ENCODE results near the gene TM4SF4. TPM values are rescaled to one million over a fixed set of nuclear protein-coding genes. Genes with fewer than 3 reads are reported as not detected.
A peak's percentile ranks its signal among the peaks of the same experiment; 100 is the strongest.

TM4SF4 gene
- total and polyA plus RNA-seq, 11 donors = not detected

DNA sequence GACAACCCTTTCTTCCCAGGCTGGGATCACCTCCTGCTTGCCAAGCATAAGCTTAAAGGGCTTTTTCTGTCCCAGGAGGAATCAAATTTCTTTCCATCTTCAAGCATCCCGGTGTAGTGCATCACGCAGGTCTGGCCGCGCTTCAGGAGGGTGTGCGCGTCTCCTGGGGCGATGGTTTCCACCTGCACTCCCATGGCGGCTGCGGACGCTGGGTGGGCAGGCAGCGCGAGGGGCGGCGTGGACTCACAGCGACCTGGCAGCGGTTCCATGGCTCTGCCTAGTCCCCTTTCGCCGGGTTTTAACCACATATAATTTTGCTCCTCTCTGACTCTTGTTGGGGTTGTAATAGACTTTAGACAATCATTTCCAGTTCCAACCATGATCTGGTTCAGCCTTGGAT, 10.6 kb upstream of the TM4SF4 start:
- 97 to 98% (median 98%) methylated on average over 18 of the region's 18 CpGs for WGBS, 4 donors
- Histone ChIP-seq H3K4me1 (peaks cover 0 to 34% (median 0%) of the 10 kb centered on the region in 12 donors), H3K27me3 (no peaks in the 10 kb centered on the region), H3K4me3 (no peak overlapping the region), H3K27ac (no peak overlapping the region), H3K36me3 (no peaks in the 10 kb centered on the region), H3K9me3 (no peaks in the 10 kb centered on the region)
- DNase-seq (no peak), ATAC-seq (no peak)
- intact Hi-C loops (cut with DNase I) = no loop called here
- TF ChIP-seq CTCF (IDR thresholded peaks at IDR 0.05) (no peak), POLR2A (IDR thresholded peaks at IDR 0.05) (no peak)

DNA sequence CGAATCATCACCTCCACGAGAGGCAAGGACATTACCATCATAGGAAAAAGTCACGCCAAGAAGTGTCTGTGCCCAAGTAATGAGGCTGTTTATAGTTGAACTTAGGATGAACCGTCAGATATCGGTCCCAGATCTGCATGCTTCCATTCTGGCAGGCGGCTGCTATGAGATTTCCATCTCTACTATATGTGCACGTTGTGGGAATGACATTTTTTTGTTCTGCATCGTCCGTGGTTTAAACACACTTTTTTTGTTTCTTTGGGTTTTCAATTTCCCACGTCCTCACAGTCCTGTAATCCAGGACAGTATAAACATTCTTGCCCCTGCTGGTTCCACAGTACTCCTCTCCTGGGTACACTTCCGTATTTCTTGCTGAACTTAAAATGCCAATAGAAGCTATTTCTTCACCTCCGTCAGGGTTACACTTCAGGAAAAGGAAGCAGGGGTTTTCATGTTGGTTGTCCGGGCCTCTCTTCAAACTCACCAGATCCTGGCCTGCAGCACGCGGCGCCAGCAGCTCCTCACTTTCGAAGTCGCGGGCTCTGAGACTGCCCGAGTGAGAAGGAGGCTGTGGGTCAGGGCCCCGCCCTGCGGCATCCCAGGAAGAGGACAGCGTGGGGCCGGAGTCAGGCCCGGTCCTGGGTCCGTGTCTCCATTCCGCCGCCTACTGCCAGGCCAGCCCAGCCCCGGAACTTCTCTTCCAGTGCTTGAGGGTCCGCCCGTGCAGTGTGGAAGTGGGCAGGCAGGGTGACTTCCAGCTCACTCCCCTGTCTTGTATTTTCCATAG, 9.8 kb upstream of the TM4SF4 start:
- intact Hi-C loops (cut with DNase I) = no loop called here
- H3K27me3 ChIP-seq = no peaks in the 10 kb centered on the region
- TF ChIP-seq CTCF (IDR thresholded peaks at IDR 0.05) = no peak
- TF ChIP-seq POLR2A (IDR thresholded peaks at IDR 0.05) = no peak
- DNase-seq (peak in 1 of 5 donors; percentile 54), ATAC-seq (no peak)
- no peaks in the 10 kb centered on the region for H3K9me3 ChIP-seq
- H3K36me3 ChIP-seq = no peaks in the 10 kb centered on the region
- peaks cover 0 to 34% (median 0%) of the 10 kb centered on the region in 12 donors for H3K4me1 ChIP-seq
- H3K4me3 ChIP-seq = no peak overlapping the region
- H3K27ac ChIP-seq = peak overlapping the region in 4 of 12 donors; percentile 44 to 80 (median 56)
- WGBS, 4 donors = 91 to 94% (median 93%) methylated on average over 27 to 31 of the region's 31 CpGs

DNA sequence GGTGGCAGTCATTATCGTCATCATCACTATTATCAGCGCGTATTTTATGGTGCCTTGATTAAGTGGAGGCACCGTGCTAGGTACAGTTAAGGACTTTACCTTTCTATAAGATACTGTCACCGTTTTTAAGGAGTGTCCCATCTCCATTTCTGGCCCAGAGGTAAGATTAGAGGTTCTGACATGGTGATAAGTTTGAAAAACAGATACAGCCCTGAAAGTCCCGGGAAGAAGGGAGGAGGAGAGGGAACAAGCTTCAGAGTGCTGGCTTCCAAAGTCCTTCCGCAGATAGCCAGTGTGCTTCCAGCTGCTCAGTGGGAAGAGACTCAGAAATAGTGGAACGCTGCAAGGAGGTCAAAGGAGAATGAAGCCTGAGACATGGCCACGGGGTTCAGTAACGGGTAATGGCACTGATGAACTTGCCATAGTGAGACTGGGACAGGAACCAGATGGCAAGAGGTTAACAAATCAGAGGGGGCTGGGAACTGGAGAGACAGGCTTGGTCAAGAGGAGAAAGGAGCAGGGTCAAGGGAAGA, 9.1 kb upstream of the TM4SF4 start:
- ATAC-seq (peak in 2 of 4 donors; percentile 68 to 78), DNase-seq (peak in 1 of 5 donors; percentile 30)
- H3K9me3 ChIP-seq = no peaks in the 10 kb centered on the region
- TF ChIP-seq POLR2A (IDR thresholded peaks at IDR 0.05) = no peak
- TF ChIP-seq CTCF (IDR thresholded peaks at IDR 0.05) = no peak
- H3K27ac ChIP-seq = peak overlapping the region in 8 of 12 donors; percentile 5 to 80 (median 47)
- no peaks in the 10 kb centered on the region for H3K36me3 ChIP-seq
- H3K27me3 ChIP-seq = no peaks in the 10 kb centered on the region
- H3K4me1 ChIP-seq = peaks cover 0 to 31% (median 0%) of the 10 kb centered on the region in 12 donors
- intact Hi-C loops (cut with DNase I) = no loop called here
- WGBS, 4 donors = 61 to 71% (median 66%) methylated on average over 10 of the region's 10 CpGs
- H3K4me3 ChIP-seq = no peak overlapping the region

DNA sequence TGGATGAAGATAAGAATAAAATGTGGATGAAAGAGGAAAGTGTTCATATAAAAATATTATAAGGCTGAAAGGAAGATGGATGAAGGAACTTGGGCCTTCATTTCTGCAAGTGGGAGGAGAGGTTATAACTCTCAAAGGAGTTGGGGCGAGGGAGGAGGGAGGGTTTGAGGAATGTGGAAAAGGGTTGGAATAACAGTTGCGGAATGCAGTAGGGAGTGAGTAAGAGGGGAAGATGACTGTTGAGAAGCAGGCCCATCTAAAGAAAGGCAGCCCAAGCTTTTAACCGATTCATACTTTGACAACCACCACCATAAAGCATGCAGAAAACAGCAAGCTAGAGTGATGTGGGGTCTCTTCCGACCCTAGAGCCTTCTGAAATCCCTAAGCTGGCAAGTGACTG, 8.3 kb upstream of the TM4SF4 start:
- TF ChIP-seq POLR2A (IDR thresholded peaks at IDR 0.05) (no peak), CTCF (IDR thresholded peaks at IDR 0.05) (no peak)
- H3K4me1 ChIP-seq = peaks cover 0 to 26% (median 0%) of the 10 kb centered on the region in 12 donors
- peak overlapping the region in 8 of 12 donors; percentile 11 to 80 (median 47) for H3K27ac ChIP-seq
- intact Hi-C loops (cut with DNase I) = no loop called here
- ATAC-seq = peak; percentile 58 to 97 (median 82)
- H3K36me3 ChIP-seq = no peaks in the 10 kb centered on the region
- 72 to 76% (median 74%) methylated on average over 4 of the region's 4 CpGs for WGBS, 4 donors
- no peaks in the 10 kb centered on the region for H3K27me3 ChIP-seq
- H3K9me3 ChIP-seq = no peaks in the 10 kb centered on the region
- DNase-seq = peak in 3 of 5 donors; percentile 26 to 41 (median 35)
- H3K4me3 ChIP-seq = no peak overlapping the region
